ENCODE measurements around the gene ABCA12. TPM values are rescaled to one million over a fixed set of nuclear protein-coding genes. Genes with fewer than 3 reads are reported as not detected.

ABCA12 gene
- total RNA-seq, 6 experiments from 2014 or later: 0.05 to 0.38 (median 0.08) TPM; not detected in 1

DNA sequence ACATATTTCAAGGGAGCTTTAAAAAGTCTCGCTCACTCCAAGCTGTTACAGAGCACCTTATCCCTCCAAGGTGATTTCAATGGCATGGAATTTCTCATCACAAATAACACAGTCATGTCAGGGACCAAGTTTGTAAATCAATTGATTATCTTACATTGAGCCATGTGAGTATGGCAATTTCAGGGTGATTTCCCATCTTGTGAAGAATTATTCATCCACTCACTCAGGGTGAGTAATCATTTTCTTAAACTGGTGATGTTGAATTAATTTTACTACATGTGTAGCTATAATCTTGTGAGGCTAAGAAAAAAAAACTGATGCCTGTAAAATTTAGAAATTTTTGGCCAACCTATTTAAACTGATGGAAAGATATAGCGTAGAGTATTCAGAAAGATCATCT lies 3.3 kb upstream of the ABCA12 start:
- H3K27me3 Mint-ChIP-seq (ENCODE audit: insufficient read depth): no peaks in the 10 kb centered on the region; the same call in 1 of the 2 replicates
- H3K4me1 Mint-ChIP-seq (ENCODE audit: low read depth): peaks cover 34% of the 10 kb centered on the region
- no peak for DNase-seq
- no peak for TF ChIP-seq CTCF (IDR thresholded peaks at IDR 0.05)
- H3K4me3 Mint-ChIP-seq: no peak overlapping the region
- H3K36me3 Mint-ChIP-seq (ENCODE audit: low read depth): no peaks in the 10 kb centered on the region
- no peaks in the 10 kb centered on the region for H3K9me3 Mint-ChIP-seq
- H3K27ac Mint-ChIP-seq: no peak overlapping the region

DNA sequence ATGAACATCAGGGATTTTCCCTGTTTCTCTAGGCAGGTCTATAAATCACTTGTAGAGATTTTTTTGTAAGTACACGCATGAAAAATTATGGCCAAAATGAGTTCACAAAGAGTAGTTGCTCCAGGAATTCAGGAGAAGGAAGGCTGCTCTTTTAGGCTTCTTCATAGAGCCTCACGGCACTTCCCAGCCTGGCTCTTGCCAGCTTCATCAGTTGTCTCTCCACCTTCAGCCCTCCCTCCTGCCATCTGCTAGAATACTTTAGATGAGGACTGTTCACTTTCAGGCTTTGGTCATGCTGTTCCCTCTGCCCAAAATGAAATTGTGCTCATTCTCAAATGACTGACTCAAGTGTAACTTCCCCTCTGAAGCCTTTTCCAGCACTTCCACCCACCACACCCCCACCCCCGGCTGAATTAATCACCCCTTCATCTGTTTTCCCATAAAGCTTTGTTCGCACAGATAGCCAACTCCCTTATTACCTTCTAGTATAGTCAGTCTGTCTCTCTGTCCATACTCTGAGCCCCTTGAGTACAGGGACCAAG lies 1.8 kb upstream of the ABCA12 start:
- DNase-seq: no peak
- TF ChIP-seq CTCF (IDR thresholded peaks at IDR 0.05): no peak
- H3K27ac Mint-ChIP-seq: no peak overlapping the region; the same call in 1 of the 2 replicates
- no peaks in the 10 kb centered on the region for H3K9me3 Mint-ChIP-seq
- H3K4me3 Mint-ChIP-seq: no peak overlapping the region
- H3K4me1 Mint-ChIP-seq (ENCODE audit: low read depth): peaks cover 46% of the 10 kb centered on the region
- no peaks in the 10 kb centered on the region for H3K36me3 Mint-ChIP-seq (ENCODE audit: low read depth)
- no peaks in the 10 kb centered on the region; the same call in 1 of the 2 replicates for H3K27me3 Mint-ChIP-seq (ENCODE audit: insufficient read depth)

DNA sequence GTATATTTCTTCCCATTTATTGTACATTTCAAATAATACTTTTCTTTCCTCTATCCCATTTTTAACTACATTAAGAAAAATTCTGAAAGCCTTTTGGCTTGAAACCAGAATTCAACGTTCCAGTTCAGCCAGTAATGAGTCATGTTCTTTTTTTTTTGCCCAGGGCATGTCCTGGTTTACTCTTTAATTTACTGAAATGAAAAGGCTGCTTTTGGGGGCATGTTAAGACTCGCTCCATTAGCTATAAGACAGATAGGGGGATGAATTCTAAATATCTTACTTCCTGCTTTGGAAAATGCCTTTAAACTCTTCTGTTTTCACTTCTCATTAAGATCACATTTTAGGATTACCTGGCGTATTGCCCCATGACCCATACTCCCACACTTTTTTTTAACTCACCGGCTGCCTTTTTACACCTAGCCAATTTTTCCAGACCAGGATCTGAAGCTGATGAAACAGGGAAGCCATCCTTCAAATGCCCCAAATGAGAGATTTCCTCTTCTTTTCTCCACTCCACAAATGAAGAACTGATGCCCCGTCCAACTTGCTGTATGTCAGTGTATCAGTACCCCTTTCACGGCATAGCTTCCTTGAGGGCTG lies 585 bp downstream of the ABCA12 start:
- peak overlapping the region; percentile 66 for H3K27ac Mint-ChIP-seq
- H3K36me3 Mint-ChIP-seq (ENCODE audit: low read depth): no peaks in the 10 kb centered on the region
- H3K27me3 Mint-ChIP-seq (ENCODE audit: insufficient read depth): no peaks in the 10 kb centered on the region; the same call in 1 of the 2 replicates
- H3K4me1 Mint-ChIP-seq (ENCODE audit: low read depth): peaks cover 46% of the 10 kb centered on the region
- TF ChIP-seq CTCF (IDR thresholded peaks at IDR 0.05): no peak
- H3K4me3 Mint-ChIP-seq: peak overlapping the region; percentile 68
- peak; percentile 53 for DNase-seq
- no peaks in the 10 kb centered on the region for H3K9me3 Mint-ChIP-seq

DNA sequence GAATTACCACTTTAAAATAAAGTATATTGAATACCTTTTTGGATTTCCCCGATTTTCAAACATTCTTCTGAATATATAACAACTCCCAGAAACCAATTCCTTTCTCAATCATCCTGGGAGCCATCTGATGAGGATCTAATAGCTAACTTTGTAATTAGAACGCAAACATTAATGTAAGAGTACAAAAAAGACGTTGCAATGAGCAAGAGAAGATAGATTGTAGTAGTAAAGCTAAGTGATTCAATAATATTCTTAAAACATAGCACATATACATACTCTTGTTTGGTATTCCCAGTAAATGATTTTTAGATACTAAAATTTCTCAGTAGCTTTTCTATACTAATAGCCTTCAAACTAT lies 1.1 kb downstream of the ABCA12 start:
- Mint-ChIP-seq H3K4me3 (peak overlapping the region; percentile 68), H3K9me3 (no peaks in the 10 kb centered on the region), H3K36me3 (ENCODE audit: low read depth) (no peaks in the 10 kb centered on the region), H3K27ac (peak overlapping the region; percentile 66), H3K4me1 (ENCODE audit: low read depth) (peaks cover 46% of the 10 kb centered on the region), H3K27me3 (ENCODE audit: insufficient read depth) (no peaks in the 10 kb centered on the region; the same call in 1 of the 2 replicates)
- DNase-seq: no peak
- TF ChIP-seq CTCF (IDR thresholded peaks at IDR 0.05): no peak

- Mint-ChIP-seq H3K4me1 (ENCODE audit: low read depth) (peaks cover 46% of the 10 kb centered on the region), H3K9me3 (no peaks in the 10 kb centered on the region), H3K36me3 (ENCODE audit: low read depth) (no peaks in the 10 kb centered on the region), H3K27me3 (ENCODE audit: insufficient read depth) (no peaks in the 10 kb centered on the region; the same call in 1 of the 2 replicates), H3K27ac (peak overlapping the region; percentile 66), H3K4me3 (peak overlapping the region; percentile 68)
- TF ChIP-seq CTCF (IDR thresholded peaks at IDR 0.05): no peak
- DNase-seq: peak; percentile 12
Measured at GRCh38 chr2:215136669-215137328, 1.6 kb downstream of the ABCA12 start.

All from HFFc6 (cell line).